GM18505 (cell line): Measurements from ENCODE around the gene SLC27A2.
"Not testable (repeated sequence)": the region's sequence is repeated elsewhere in the genome, so short reads cannot be mapped to it uniquely, and the experiment has no call there.

Experiments
- ATAC-seq: cut with Tn5 transposase; IDR thresholded peaks from one replicate; pipeline ENCODE4 v1.9.1; 2021; ENCODE audit not compliant: unreplicated experiment
- POLR2A ChIP-seq: IDR thresholded peaks from 4 replicates; pipeline ENCODE4 v1.6.1; 2011; ENCODE audit warnings: borderline replicate concordance; ENCODE audit not compliant: insufficient read depth, insufficient read length; ENCODE audit errors: extremely low read depth

Gene SLC27A2

GRCh38 chr15:50146632-50147031 is 35.4 kb upstream of the SLC27A2 start:
- no peak for TF ChIP-seq POLR2A

GRCh38 chr15:50148362-50148963 is 33.5 kb upstream of the SLC27A2 start:
- ATAC-seq, result no peak
- TF ChIP-seq POLR2A, result no peak

More at GRCh38 chr15:50146632-50147031, 35.4 kb upstream of the SLC27A2 start:
- ATAC-seq, result no peak

- no peak for ATAC-seq
These were observed 32.9 kb upstream of the SLC27A2 start for GRCh38 chr15:50149090-50149489.

GRCh38 chr15:50150349-50150748 is 31.6 kb upstream of the SLC27A2 start:
- TF ChIP-seq POLR2A, result no peak
- no peak for ATAC-seq

More at GRCh38 chr15:50149090-50149489, 32.9 kb upstream of the SLC27A2 start:
- TF ChIP-seq POLR2A, result no peak

- TF ChIP-seq POLR2A, result no peak
- no peak for ATAC-seq
These were observed 31.1 kb upstream of the SLC27A2 start for GRCh38 chr15:50150851-50151250.

- no peak for TF ChIP-seq POLR2A
- no peak for ATAC-seq
These were observed 30.5 kb upstream of the SLC27A2 start for GRCh38 chr15:50151476-50151875.

- ATAC-seq, result not testable (repeated sequence)
These were observed 23.8 kb upstream of the SLC27A2 start for GRCh38 chr15:50158236-50158635.

GRCh38 chr15:50162969-50163718 is 18.9 kb upstream of the SLC27A2 start:
- TF ChIP-seq POLR2A, result no peak
- ATAC-seq, result no peak

GRCh38 chr15:50163719-50164410 is 18.1 kb upstream of the SLC27A2 start:
- TF ChIP-seq POLR2A, result no peak
- ATAC-seq, result no peak

GRCh38 chr15:50164458-50164857 is 17.5 kb upstream of the SLC27A2 start:
- no peak for TF ChIP-seq POLR2A
- ATAC-seq, result no peak

- no peak for TF ChIP-seq POLR2A
- no peak for ATAC-seq
These were observed 15.8 kb upstream of the SLC27A2 start for GRCh38 chr15:50166216-50166615.

GRCh38 chr15:50167110-50167509 is 14.9 kb upstream of the SLC27A2 start:
- no peak for ATAC-seq
- TF ChIP-seq POLR2A, result no peak

GRCh38 chr15:50168379-50168778 is 13.6 kb upstream of the SLC27A2 start:
- TF ChIP-seq POLR2A, result no peak
- ATAC-seq, result no peak
